ENCODE data around the gene LRP1-AS.

Gene LRP1-AS

DNA sequence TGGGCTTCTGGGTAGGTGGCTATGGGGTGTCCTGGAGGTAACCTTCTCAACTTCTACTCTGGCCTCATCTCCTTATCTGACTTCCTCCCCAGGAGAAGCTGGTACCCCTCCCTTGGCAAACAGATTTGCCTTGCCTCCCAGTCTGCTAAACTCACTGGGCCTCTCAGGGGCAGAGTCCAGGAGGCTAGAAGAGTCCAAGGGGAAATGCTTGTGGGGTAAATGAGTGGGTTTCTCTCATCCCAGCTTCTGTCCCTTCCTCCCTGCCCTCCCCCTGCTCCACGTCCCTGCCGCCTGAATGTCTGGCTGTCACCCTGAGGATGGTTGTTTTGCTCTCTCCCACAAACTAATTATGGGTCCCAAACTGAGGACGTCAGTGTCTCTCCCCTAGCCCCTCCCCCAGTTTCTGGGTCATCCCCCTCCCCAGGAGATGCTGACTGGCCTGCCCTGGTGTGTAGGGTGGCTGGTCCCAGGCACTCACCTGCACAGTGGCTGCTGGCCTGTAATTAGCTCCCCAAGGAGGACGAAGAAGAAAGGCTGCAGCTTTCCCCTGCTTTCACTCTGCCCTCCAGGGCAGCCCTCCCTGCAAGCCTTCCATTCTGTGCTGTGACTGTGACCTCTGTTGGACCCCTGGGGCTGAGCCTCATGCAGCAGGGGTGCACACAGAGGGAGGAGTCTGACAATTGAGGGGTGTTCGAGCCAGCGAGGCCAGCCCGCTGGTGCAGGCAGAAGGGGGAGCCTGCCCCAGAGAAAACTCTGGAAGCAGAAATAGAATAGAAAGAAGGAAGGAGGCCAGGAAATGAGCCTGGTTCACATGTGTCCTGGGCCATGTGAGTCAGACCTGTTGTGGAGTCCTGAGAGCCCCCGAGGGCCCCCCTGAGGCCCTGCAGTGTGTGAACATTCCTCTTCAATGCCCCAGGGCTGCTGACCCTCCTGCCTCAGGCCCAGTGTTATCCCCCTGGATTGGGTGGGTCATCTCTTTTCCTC is at the start of gene LRP1-AS:
LRP1-AS (minus strand) TSS at position 659 of the 984 bp plus-strand sequence.
- H3K4me1 Mint-ChIP-seq (ENCODE audit: low read depth), result no peaks in the 10 kb centered on the region
- no peak within 1 kb of the TSS for H3K27ac Mint-ChIP-seq
- H3K9me3 Mint-ChIP-seq, result no peaks in the 10 kb centered on the region
- no peaks in the 10 kb centered on the region for H3K36me3 Mint-ChIP-seq (ENCODE audit: low read depth)
- peaks cover 4% of the 10 kb centered on the region for H3K27me3 Mint-ChIP-seq (ENCODE audit: low read depth)
- no peak within 1 kb of the TSS for H3K4me3 Mint-ChIP-seq

DNA sequence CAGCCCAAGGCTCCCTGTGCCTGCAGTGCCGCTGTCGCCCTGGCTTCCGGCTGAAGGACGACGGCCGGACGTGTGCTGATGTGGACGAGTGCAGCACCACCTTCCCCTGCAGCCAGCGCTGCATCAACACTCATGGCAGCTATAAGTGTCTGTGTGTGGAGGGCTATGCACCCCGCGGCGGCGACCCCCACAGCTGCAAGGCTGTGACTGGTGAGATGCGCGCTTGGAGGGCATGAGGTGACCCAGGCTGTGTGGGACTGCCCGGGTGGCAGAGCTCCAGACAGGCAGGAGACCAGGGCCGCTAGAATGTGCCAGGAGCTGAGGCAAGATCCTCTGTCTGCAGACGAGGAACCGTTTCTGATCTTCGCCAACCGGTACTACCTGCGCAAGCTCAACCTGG is 49.5 kb upstream of the LRP1-AS start:
- Mint-ChIP-seq H3K36me3 (ENCODE audit: low read depth) (no peaks in the 10 kb centered on the region), H3K4me3 (no peak overlapping the region), H3K27me3 (ENCODE audit: low read depth) (no peaks in the 10 kb centered on the region), H3K4me1 (ENCODE audit: low read depth) (no peaks in the 10 kb centered on the region), H3K9me3 (no peaks in the 10 kb centered on the region), H3K27ac (no peak overlapping the region)

DNA sequence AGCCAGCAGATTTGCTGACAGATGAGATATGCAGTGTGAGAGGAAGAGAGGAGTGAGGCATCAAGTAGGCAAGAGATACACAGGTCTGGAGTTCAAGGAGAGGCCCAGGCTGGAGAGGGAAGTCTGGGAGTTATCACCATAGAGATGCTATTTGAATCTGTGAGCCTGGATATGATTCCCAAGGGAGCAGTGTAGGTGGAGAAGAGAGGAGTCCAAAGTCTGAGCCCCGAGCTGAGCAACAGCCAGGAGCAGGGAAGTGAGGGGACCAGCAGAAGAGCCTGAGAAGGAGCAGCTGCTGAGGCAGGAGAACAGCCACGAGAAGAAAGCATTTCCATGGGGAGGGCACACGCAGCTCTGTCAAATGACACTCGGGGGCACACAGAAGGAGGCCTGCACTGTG is 49.0 kb upstream of the LRP1-AS start:
- Mint-ChIP-seq H3K27me3 (ENCODE audit: low read depth) (no peaks in the 10 kb centered on the region), H3K27ac (no peak overlapping the region), H3K4me1 (ENCODE audit: low read depth) (no peaks in the 10 kb centered on the region), H3K4me3 (no peak overlapping the region), H3K36me3 (ENCODE audit: low read depth) (no peaks in the 10 kb centered on the region), H3K9me3 (no peaks in the 10 kb centered on the region)

DNA sequence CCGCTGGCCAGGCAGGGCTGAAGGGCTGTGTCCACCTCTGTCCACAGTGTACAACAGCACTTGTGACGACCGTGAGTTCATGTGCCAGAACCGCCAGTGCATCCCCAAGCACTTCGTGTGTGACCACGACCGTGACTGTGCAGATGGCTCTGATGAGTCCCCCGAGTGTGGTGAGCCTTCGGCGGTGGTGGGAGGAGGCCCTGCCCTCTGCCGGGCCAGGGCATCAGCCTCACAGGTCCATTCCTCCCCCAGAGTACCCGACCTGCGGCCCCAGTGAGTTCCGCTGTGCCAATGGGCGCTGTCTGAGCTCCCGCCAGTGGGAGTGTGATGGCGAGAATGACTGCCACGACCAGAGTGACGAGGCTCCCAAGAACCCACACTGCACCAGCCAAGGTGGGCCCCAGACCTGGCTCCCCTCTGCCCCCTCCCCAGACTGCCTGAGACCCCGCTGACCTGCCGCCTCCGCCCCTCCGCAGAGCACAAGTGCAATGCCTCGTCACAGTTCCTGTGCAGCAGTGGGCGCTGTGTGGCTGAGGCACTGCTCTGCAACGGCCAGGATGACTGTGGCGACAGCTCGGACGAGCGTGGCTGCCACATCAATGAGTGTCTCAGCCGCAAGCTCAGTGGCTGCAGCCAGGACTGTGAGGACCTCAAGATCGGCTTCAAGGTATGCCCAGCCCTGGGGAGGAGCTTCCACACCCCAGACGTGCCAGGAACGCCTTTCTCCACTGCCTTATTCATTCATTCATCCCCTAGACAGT is 48.4 kb upstream of the LRP1-AS start:
- H3K27me3 Mint-ChIP-seq (ENCODE audit: low read depth), result no peaks in the 10 kb centered on the region
- no peaks in the 10 kb centered on the region for H3K4me1 Mint-ChIP-seq (ENCODE audit: low read depth)
- no peaks in the 10 kb centered on the region for H3K36me3 Mint-ChIP-seq (ENCODE audit: low read depth)
- H3K4me3 Mint-ChIP-seq, result no peak overlapping the region
- no peaks in the 10 kb centered on the region for H3K9me3 Mint-ChIP-seq
- no peak overlapping the region for H3K27ac Mint-ChIP-seq

DNA sequence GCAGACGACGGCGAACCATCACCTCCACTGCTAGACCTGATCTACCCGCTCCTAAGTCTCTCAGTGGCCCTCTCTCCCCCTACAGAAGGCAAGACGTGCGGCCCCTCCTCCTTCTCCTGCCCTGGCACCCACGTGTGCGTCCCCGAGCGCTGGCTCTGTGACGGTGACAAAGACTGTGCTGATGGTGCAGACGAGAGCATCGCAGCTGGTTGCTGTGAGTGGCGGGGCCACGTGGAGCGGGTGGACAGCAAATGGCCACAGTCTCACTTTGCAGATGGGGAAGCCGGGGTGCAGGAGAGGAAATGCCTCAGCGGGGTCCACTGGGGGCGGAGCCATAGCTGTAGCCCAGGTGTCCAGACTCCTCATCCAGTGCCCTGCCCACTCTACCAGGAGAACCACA is 47.8 kb upstream of the LRP1-AS start:
- H3K27me3 Mint-ChIP-seq (ENCODE audit: low read depth), result no peaks in the 10 kb centered on the region
- no peak overlapping the region for H3K27ac Mint-ChIP-seq
- H3K9me3 Mint-ChIP-seq, result no peaks in the 10 kb centered on the region
- H3K4me1 Mint-ChIP-seq (ENCODE audit: low read depth), result no peaks in the 10 kb centered on the region
- no peak overlapping the region for H3K4me3 Mint-ChIP-seq
- no peaks in the 10 kb centered on the region for H3K36me3 Mint-ChIP-seq (ENCODE audit: low read depth)

DNA sequence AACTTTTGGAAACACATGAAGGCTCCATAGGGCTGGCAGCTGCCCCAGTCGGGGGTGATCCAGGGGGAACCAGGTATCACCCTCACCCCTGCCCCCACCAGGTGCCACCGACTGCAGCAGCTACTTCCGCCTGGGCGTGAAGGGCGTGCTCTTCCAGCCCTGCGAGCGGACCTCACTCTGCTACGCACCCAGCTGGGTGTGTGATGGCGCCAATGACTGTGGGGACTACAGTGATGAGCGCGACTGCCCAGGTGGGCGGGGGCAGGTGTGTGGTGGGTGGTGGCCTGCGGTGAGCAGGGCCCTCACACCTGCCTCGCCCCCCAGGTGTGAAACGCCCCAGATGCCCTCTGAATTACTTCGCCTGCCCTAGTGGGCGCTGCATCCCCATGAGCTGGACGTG is 46.8 kb upstream of the LRP1-AS start:
- H3K4me1 Mint-ChIP-seq (ENCODE audit: low read depth), result no peaks in the 10 kb centered on the region
- H3K9me3 Mint-ChIP-seq, result no peaks in the 10 kb centered on the region
- H3K36me3 Mint-ChIP-seq (ENCODE audit: low read depth), result no peaks in the 10 kb centered on the region
- H3K27ac Mint-ChIP-seq, result no peak overlapping the region
- H3K27me3 Mint-ChIP-seq (ENCODE audit: low read depth), result no peaks in the 10 kb centered on the region
- no peak overlapping the region for H3K4me3 Mint-ChIP-seq

DNA sequence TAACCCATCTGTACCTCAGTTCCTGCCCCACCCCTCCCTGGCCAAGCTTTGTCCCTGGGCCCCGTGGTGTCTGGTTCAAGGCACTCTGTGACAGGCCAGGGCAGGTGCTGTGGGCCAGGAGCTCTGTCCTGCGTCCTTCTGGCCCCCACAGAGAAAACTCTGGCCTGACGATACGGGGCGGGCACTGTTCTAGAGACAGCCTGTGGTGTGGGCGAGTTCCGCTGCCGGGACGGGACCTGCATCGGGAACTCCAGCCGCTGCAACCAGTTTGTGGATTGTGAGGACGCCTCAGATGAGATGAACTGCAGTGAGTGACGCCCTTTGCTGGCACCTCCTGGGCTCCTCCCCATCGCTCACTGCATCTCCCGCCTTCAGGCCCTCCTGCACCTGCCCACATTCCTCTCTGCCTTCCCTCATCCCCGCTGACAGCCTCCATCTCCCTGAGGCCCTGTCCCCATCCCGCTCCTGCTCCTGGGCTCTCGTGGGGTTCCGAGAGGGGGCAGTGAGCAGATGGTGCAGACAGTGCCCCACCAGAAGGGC is 46.4 kb upstream of the LRP1-AS start:
- no peaks in the 10 kb centered on the region for H3K36me3 Mint-ChIP-seq (ENCODE audit: low read depth)
- no peaks in the 10 kb centered on the region for H3K4me1 Mint-ChIP-seq (ENCODE audit: low read depth)
- no peak overlapping the region for H3K4me3 Mint-ChIP-seq
- no peak overlapping the region for H3K27ac Mint-ChIP-seq
- no peaks in the 10 kb centered on the region for H3K27me3 Mint-ChIP-seq (ENCODE audit: low read depth)
- no peaks in the 10 kb centered on the region for H3K9me3 Mint-ChIP-seq

DNA sequence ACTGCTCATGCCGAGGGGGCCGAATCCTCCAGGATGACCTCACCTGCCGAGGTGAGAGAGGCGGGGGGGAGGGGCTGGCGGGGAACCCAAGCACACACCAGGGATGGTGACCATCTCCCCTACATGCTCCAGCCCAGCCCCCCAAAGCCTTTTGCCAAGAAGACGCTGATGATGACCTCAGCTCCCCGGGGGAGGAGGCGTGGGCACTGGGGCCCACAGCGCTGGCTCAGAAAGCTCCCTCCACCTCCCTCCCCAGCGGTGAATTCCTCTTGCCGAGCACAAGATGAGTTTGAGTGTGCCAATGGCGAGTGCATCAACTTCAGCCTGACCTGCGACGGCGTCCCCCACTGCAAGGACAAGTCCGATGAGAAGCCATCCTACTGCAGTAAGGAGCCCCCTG is 45.5 kb upstream of the LRP1-AS start:
- H3K27ac Mint-ChIP-seq, result no peak overlapping the region
- H3K9me3 Mint-ChIP-seq, result no peaks in the 10 kb centered on the region
- no peaks in the 10 kb centered on the region for H3K4me1 Mint-ChIP-seq (ENCODE audit: low read depth)
- no peaks in the 10 kb centered on the region for H3K27me3 Mint-ChIP-seq (ENCODE audit: low read depth)
- H3K36me3 Mint-ChIP-seq (ENCODE audit: low read depth), result no peaks in the 10 kb centered on the region
- no peak overlapping the region for H3K4me3 Mint-ChIP-seq

DNA sequence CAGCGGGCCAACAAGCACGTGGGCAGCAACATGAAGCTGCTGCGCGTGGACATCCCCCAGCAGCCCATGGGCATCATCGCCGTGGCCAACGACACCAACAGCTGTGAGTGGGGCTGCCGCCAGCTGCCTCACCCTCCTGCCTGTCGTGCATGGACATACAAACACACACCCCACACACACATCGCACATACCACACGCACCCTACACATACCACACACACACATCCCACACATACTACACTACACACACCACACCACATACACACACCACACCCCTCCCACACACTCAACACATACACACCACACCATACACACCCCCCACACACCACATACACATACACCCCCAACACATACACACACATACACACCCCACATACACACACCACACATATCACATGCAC is 44.0 kb upstream of the LRP1-AS start:
- no peaks in the 10 kb centered on the region for H3K36me3 Mint-ChIP-seq (ENCODE audit: low read depth)
- no peaks in the 10 kb centered on the region for H3K9me3 Mint-ChIP-seq
- H3K4me3 Mint-ChIP-seq, result no peak overlapping the region
- H3K27me3 Mint-ChIP-seq (ENCODE audit: low read depth), result no peaks in the 10 kb centered on the region
- no peaks in the 10 kb centered on the region for H3K4me1 Mint-ChIP-seq (ENCODE audit: low read depth)
- no peak overlapping the region for H3K27ac Mint-ChIP-seq

DNA sequence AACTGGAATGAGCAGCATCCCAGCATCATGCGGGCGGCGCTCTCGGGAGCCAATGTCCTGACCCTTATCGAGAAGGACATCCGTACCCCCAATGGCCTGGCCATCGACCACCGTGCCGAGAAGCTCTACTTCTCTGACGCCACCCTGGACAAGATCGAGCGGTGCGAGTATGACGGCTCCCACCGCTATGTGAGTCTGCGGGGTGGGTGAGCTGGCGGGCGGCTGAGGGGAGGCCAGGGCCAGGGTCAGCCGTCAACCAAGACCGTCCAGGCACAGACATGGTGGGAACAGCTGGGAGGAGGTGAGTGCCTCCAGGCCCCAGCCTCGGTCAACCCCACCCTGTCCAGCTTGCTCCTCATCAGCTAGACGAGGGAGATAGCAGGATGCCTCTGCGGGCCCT is 43.4 kb upstream of the LRP1-AS start:
- no peak overlapping the region for H3K27ac Mint-ChIP-seq
- H3K4me1 Mint-ChIP-seq (ENCODE audit: low read depth), result no peaks in the 10 kb centered on the region
- no peaks in the 10 kb centered on the region for H3K27me3 Mint-ChIP-seq (ENCODE audit: low read depth)
- H3K9me3 Mint-ChIP-seq, result no peaks in the 10 kb centered on the region
- H3K4me3 Mint-ChIP-seq, result no peak overlapping the region
- H3K36me3 Mint-ChIP-seq (ENCODE audit: low read depth), result no peaks in the 10 kb centered on the region

DNA sequence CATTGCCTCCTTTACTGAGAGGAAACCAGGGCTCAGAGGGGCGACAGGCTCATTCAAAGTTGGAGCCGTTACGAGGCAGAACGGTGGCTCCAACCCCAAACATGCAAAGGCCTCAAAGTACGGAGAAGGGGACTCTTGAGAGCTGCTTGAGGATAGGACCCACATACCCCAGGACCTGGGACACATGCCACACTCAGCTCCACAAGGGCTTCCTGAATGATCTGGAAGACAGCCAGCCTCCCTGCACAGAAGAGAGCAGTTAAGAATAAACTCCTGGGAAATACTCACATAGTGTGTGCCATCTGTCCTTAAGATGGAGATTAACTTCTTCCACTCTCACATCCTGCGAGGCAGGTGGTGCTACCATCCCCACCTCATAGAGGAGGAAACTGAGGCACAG is 42.6 kb upstream of the LRP1-AS start:
- H3K9me3 Mint-ChIP-seq, result no peaks in the 10 kb centered on the region
- no peak overlapping the region for H3K4me3 Mint-ChIP-seq
- no peaks in the 10 kb centered on the region for H3K27me3 Mint-ChIP-seq (ENCODE audit: low read depth)
- no peaks in the 10 kb centered on the region for H3K4me1 Mint-ChIP-seq (ENCODE audit: low read depth)
- no peaks in the 10 kb centered on the region for H3K36me3 Mint-ChIP-seq (ENCODE audit: low read depth)
- no peak overlapping the region for H3K27ac Mint-ChIP-seq

DNA sequence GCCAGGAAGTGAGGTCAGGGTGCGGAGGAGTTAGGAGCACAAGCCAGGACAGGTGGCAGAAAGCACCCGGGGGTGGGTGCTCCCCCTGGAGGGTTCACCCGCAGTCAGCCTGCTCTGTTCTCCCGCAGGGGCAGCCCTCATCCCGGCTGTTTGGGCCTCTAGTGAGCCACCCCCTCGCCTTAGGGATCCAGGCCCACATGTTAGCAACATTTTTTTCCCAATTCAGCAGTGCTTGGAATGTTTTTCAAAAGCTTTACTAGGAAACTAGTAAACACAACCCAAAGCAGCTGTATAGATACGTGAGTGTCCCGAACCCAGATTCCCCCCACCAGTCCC is 40.6 kb upstream of the LRP1-AS start:
- Mint-ChIP-seq H3K36me3 (ENCODE audit: low read depth) (no peaks in the 10 kb centered on the region), H3K9me3 (no peaks in the 10 kb centered on the region), H3K27me3 (ENCODE audit: low read depth) (no peaks in the 10 kb centered on the region), H3K4me1 (ENCODE audit: low read depth) (peaks cover under 1% of the 10 kb centered on the region), H3K27ac (no peak overlapping the region), H3K4me3 (no peak overlapping the region)

DNA sequence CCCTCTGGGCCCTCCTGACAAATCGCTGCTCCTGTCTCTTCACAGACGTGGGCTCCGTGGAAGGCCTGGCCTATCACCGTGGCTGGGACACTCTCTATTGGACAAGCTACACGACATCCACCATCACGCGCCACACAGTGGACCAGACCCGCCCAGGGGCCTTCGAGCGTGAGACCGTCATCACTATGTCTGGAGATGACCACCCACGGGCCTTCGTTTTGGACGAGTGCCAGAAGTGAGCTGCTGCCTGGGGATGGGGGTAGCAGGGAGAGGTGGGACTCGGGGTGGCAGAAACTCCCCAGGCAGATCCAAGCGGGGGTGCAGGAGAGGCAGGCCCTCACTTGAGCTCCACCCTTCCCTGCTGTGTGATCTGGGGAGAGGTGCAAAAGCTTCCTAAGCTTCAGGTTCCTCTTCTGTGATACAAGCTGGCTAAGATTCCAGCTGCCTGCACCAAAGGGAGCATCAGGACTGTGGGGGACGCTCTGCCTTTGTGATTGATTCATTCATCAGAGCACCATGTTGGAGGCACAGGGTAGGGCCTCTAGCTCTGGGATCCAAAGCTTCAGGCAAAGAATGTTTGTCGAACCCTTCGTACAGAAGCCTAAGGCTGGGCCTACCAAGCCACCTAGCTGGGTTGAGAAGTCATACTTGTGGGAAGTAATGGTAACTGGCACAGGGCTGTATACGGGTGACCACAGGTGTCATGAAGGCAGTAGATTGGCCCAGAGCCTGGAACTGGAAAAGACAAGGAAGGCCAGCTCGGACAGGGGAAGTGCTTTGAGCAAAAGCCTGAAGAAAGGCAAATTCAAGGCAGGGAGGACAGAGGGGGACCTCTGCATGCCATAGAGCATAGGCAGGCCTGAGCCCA is 40.0 kb upstream of the LRP1-AS start:
- Mint-ChIP-seq H3K27me3 (ENCODE audit: low read depth) (no peaks in the 10 kb centered on the region), H3K27ac (no peak overlapping the region), H3K4me3 (no peak overlapping the region), H3K9me3 (no peaks in the 10 kb centered on the region), H3K36me3 (ENCODE audit: low read depth) (no peaks in the 10 kb centered on the region), H3K4me1 (ENCODE audit: low read depth) (peaks cover 3% of the 10 kb centered on the region)

DNA sequence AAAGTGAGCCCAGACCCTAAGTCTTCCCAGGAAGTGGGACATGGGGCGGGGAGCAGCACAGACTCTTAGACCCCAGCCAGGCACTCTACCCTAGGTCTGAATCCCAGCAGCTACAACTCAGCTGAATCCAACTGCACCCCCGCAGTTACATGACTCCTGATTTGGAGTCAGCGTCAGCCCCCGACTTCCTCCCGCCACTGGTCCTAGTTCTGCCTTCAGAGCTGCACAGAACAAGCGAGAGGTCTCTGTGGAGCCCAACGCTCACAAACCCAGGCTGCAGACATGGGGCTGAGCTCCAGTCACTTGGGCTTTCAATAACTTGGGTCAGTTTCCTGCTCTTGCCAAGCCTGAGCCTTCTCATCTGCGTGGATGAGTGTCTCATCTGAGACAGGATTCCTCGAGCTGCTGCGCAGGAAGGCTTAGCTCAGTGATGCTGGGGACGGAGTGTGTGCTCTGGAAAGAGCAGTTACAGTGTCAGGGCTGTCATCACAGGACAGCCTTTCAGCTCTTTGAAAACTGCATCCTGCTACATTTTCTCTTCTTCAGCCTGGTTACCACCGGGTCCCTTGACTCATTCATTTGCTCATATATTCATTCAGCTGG is 38.6 kb upstream of the LRP1-AS start:
- no peaks in the 10 kb centered on the region for H3K36me3 Mint-ChIP-seq (ENCODE audit: low read depth)
- no peaks in the 10 kb centered on the region for H3K27me3 Mint-ChIP-seq (ENCODE audit: low read depth)
- H3K4me1 Mint-ChIP-seq (ENCODE audit: low read depth), result peaks cover 3% of the 10 kb centered on the region
- H3K9me3 Mint-ChIP-seq, result no peaks in the 10 kb centered on the region
- no peak overlapping the region for H3K27ac Mint-ChIP-seq
- H3K4me3 Mint-ChIP-seq, result no peak overlapping the region
